ENCODE measurements around the gene INPP5E.

INPP5E gene

GRCh38 chr9:136437839-136438547, 1.7 kb downstream of the INPP5E start:
- DNase-seq (ENCODE audit: insufficient read length, low spot score) (no peak), FAIRE-seq (no peak)
- TF ChIP-seq CTCF (IDR thresholded peaks at IDR 0.05; ENCODE audit: insufficient read depth, missing control alignments) = no peak

GRCh38 chr9:136437430-136437829, 2.2 kb downstream of the INPP5E start:
- no peak for FAIRE-seq
- DNase-seq (ENCODE audit: insufficient read length, low spot score) = no peak
- no peak for TF ChIP-seq CTCF (IDR thresholded peaks at IDR 0.05; ENCODE audit: insufficient read depth, missing control alignments)

GRCh38 chr9:136436055-136436634, 3.5 kb downstream of the INPP5E start:
- no peak for DNase-seq (ENCODE audit: insufficient read length, low spot score)
- no peak for FAIRE-seq
- TF ChIP-seq CTCF (IDR thresholded peaks at IDR 0.05; ENCODE audit: insufficient read depth, missing control alignments) = no peak

- DNase-seq (ENCODE audit: insufficient read length, low spot score) (no peak), FAIRE-seq (no peak)
- no peak for TF ChIP-seq CTCF (IDR thresholded peaks at IDR 0.05; ENCODE audit: insufficient read depth, missing control alignments)
These were observed 5.0 kb downstream of the INPP5E start for GRCh38 chr9:136434580-136435169.

GRCh38 chr9:136433849-136434579, 5.6 kb downstream of the INPP5E start:
- no peak for FAIRE-seq
- TF ChIP-seq CTCF (IDR thresholded peaks at IDR 0.05; ENCODE audit: insufficient read depth, missing control alignments) = no peak
- DNase-seq (ENCODE audit: insufficient read length, low spot score) = no peak

- no peak for TF ChIP-seq CTCF (IDR thresholded peaks at IDR 0.05; ENCODE audit: insufficient read depth, missing control alignments)
- FAIRE-seq = no peak
- DNase-seq (ENCODE audit: insufficient read length, low spot score) = no peak
These were observed 6.5 kb downstream of the INPP5E start for GRCh38 chr9:136433043-136433715.
